GM21515 (cell line): Measurements from ENCODE around the gene CD44.

Source experiments
- ATAC-seq: cut with Tn5 transposase; IDR thresholded peaks from one replicate; pipeline ENCODE4 v1.9.1; 2021; ENCODE audit not compliant: unreplicated experiment

Gene CD44

GRCh38 chr11:35111161-35112055 lies 27.6 kb upstream of the CD44 start:
- no peak for ATAC-seq

GRCh38 chr11:35112056-35112845 lies 26.7 kb upstream of the CD44 start:
- no peak for ATAC-seq

GRCh38 chr11:35112846-35113105 lies 26.2 kb upstream of the CD44 start:
- no peak for ATAC-seq

- peak; percentile 38 for ATAC-seq
Measured at GRCh38 chr11:35114906-35115687, 23.9 kb upstream of the CD44 start.

- no peak for ATAC-seq
Measured at GRCh38 chr11:35115688-35116030, 23.3 kb upstream of the CD44 start.

- no peak for ATAC-seq
Measured at GRCh38 chr11:35116245-35116644, 22.7 kb upstream of the CD44 start.

GRCh38 chr11:35116762-35117640 lies 22.0 kb upstream of the CD44 start:
- no peak for ATAC-seq

GRCh38 chr11:35118906-35119305 lies 20.1 kb upstream of the CD44 start:
- ATAC-seq, result peak; percentile 73

GRCh38 chr11:35121326-35121865 lies 17.6 kb upstream of the CD44 start:
- no peak for ATAC-seq

- ATAC-seq, result no peak
Measured at GRCh38 chr11:35122308-35122707, 16.7 kb upstream of the CD44 start.

GRCh38 chr11:35126000-35126878 lies 12.7 kb upstream of the CD44 start:
- peak; percentile 55 for ATAC-seq

- ATAC-seq, result no peak
Measured at GRCh38 chr11:35126879-35127581, 11.9 kb upstream of the CD44 start.

GRCh38 chr11:35127619-35128018 lies 11.4 kb upstream of the CD44 start:
- ATAC-seq, result no peak

GRCh38 chr11:35131094-35131493 lies 7.9 kb upstream of the CD44 start:
- ATAC-seq, result no peak

GRCh38 chr11:35131886-35132285 lies 7.1 kb upstream of the CD44 start:
- no peak for ATAC-seq

GRCh38 chr11:35133656-35134055 lies 5.3 kb upstream of the CD44 start:
- ATAC-seq, result no peak

- ATAC-seq, result no peak
Measured at GRCh38 chr11:35134403-35135148, 4.4 kb upstream of the CD44 start.

GRCh38 chr11:35135222-35135621 lies 3.7 kb upstream of the CD44 start:
- ATAC-seq, result no peak
